H1 (cell line): ENCODE results near the gene ASXL1. TPM values are rescaled to one million over a fixed set of nuclear protein-coding genes. Genes with fewer than 3 reads are reported as not detected.

ENCODE experiments used
- CBX5 ChIP-seq: fragments of 300-800, 300-1000 bp; sonication (generic); IDR thresholded peaks from 2 replicates; pipeline ENCODE4 v1.7.1; 2016; ENCODE audit warnings: antibody characterized with exemption, low read length, low read depth
- CREB1 ChIP-seq: IDR thresholded peaks from 2 replicates; pipeline ENCODE4 v1.6.1; 2012; ENCODE audit warnings: inconsistent platforms
- FOSL1 ChIP-seq: IDR thresholded peaks from 2 replicates; pipeline ENCODE4 v1.6.1; 2011; ENCODE audit warnings: mild to moderate bottlenecking, low read depth, low read length, moderate library complexity; ENCODE audit not compliant: insufficient read depth
- ZNF274 ChIP-seq: IDR thresholded peaks from 2 replicates; pipeline ENCODE4 v1.7.0; 2012; ENCODE audit warnings: low read length, borderline replicate concordance; ENCODE audit errors: extremely low read depth
- polyA plus RNA-seq, 7 experiments: library from polyadenylated mRNA; depleted of rRNA in 3 of 7; stranded (reverse) in 5 of 7; unstranded in 2 of 7; fragments of >200 nt in 5 of 7; fragments of 200-250 nt in 2 of 7; gene quantifications; 1 replicate in 5 of 7; 2 replicates in 1 of 7; 4 replicates in 1 of 7; pipeline versions ENCODE4 v1.2.1 to v1.2.3, GENCODE V29; 2011 to 2013; ENCODE audit warnings: missing spikeins in 2 of 7, mixed read lengths in 2 of 7
- total RNA-seq: library from RNA; stranded (reverse); fragmentation: NEBNext Ultra II Directional; extraction: Animal tissue kit (Norgen Biotek cat#: 25700); gene quantifications from 2 replicates; pipeline ENCODE4 v1.2.1, GENCODE V29; 2021

Gene ASXL1
- total and polyA plus RNA-seq, 2 of the 8 experiments (the other 6 are each of a cell fraction or from before 2014, with no cell fraction given): 10.6 to 26.5 TPM

GRCh38 chr20:32464401-32465091 lies 106.4 kb downstream of the ASXL1 start (continued):
- no peak for TF ChIP-seq ZNF274
- no peak for TF ChIP-seq FOSL1
- no peak for TF ChIP-seq CREB1
- TF ChIP-seq CBX5: no peak
